HEK293T (cell line): ENCODE data around the gene IP6K2.
"Not testable (repeated sequence)": the region's sequence is repeated elsewhere in the genome, so short reads cannot be mapped to it uniquely, and the experiment has no call there.

Source experiments
- CTCF ChIA-PET: fragments of 350-600 bp; formaldehyde crosslinking; extraction: SDS; loops from one replicate; lab custom pipeline; 2021; ENCODE audit warnings: antibody characterized with exemption, inconsistent platforms; lab: Yijun Ruan, JAX
- POLR2A ChIA-PET: fragments of 350-600 bp; formaldehyde crosslinking; extraction: SDS; loops from one replicate; lab custom pipeline; 2020; ENCODE audit warnings: antibody characterized with exemption, inconsistent platforms; lab: Yijun Ruan, JAX
- DNase-seq: peaks from one replicate; pipeline ENCODE4 v3.0.0; 2012; ENCODE audit warnings: mixed read lengths; ENCODE audit errors: extremely low spot score
- ARNT ChIP-seq: fragments of 450-650 bp; IDR thresholded peaks from 2 replicates; pipeline ENCODE4 v1.6.1; 2017; ENCODE audit warnings: mild to moderate bottlenecking
- BHLHE40 ChIP-seq: fragments of 450-650 bp; IDR thresholded peaks from 2 replicates; pipeline ENCODE4 v1.6.1; 2016; ENCODE audit warnings: mild to moderate bottlenecking, moderate library complexity, borderline replicate concordance
- CTBP1 ChIP-seq: fragments of 450-650 bp; IDR thresholded peaks from 2 replicates; pipeline ENCODE4 v1.6.1; 2016; ENCODE audit warnings: borderline replicate concordance
- ELF4 ChIP-seq: fragments of 450-650 bp; IDR thresholded peaks from 2 replicates; pipeline ENCODE4 v1.6.1; 2017; ENCODE audit warnings: antibody characterized with exemption
- FOXA1 ChIP-seq: fragments of 450-650 bp; IDR thresholded peaks from 2 replicates; pipeline ENCODE4 v1.6.1; 2016; ENCODE audit warnings: mild to moderate bottlenecking
- FOXK2 ChIP-seq: fragments of 450-650 bp; IDR thresholded peaks from 2 replicates; pipeline ENCODE4 v1.6.1; 2016; ENCODE audit warnings: mild to moderate bottlenecking
- FOXM1 ChIP-seq: fragments of 450-650 bp; IDR thresholded peaks from 2 replicates; pipeline ENCODE4 v1.6.1; 2017; ENCODE audit warnings: mild to moderate bottlenecking, borderline replicate concordance
- HDGF ChIP-seq: fragments of 450-650 bp; IDR thresholded peaks from 2 replicates; pipeline ENCODE4 v1.6.1; 2017; ENCODE audit warnings: antibody characterized with exemption, borderline replicate concordance
- L3MBTL2 ChIP-seq: fragments of 450-650 bp; conservative IDR thresholded peaks from 2 replicates; pipeline ENCODE4 v1.6.1; 2016; ENCODE audit warnings: mild to moderate bottlenecking
- LEF1 ChIP-seq: fragments of 450-650 bp; IDR thresholded peaks from 2 replicates; pipeline ENCODE4 v1.6.1; 2017; ENCODE audit warnings: mild to moderate bottlenecking, borderline replicate concordance
- NFRKB ChIP-seq: fragments of 450-650 bp; IDR thresholded peaks from 2 replicates; pipeline ENCODE4 v1.6.1; 2016; ENCODE audit warnings: mild to moderate bottlenecking, moderate library complexity
- PKNOX1 ChIP-seq: fragments of 450-650 bp; IDR thresholded peaks from 2 replicates; pipeline ENCODE4 v1.6.1; 2016
- SP1 ChIP-seq: fragments of 450-650 bp; IDR thresholded peaks from 2 replicates; pipeline ENCODE4 v1.6.1; 2017
- SUZ12 ChIP-seq: fragments of 450-650 bp; IDR thresholded peaks from 2 replicates; pipeline ENCODE4 v1.6.1; 2016; ENCODE audit warnings: mild to moderate bottlenecking
- TARDBP ChIP-seq: fragments of 450-650 bp; IDR thresholded peaks from 2 replicates; pipeline ENCODE4 v1.6.1; 2016
- ZNF384 ChIP-seq: fragments of 450-650 bp; IDR thresholded peaks from 2 replicates; pipeline ENCODE4 v1.6.1; 2016

Gene IP6K2

GRCh38 chr3:48756640-48757039 is 39.6 kb upstream of the IP6K2 start:
- POLR2A ChIA-PET = interaction anchor here (1.1 kb wide), 1 partner anchor 28 kb away, joined by 3 read pairs; no protein-coding TSS in a partner anchor
- TF ChIP-seq SUZ12 = no peak
- no peak for TF ChIP-seq FOXA1
- no peak for TF ChIP-seq SP1
- TF ChIP-seq TARDBP = no peak
- no peak for TF ChIP-seq BHLHE40
- no peak for TF ChIP-seq HDGF
- no peak for TF ChIP-seq L3MBTL2
- no peak for TF ChIP-seq ZNF384
- TF ChIP-seq CTBP1 = no peak
- no peak for TF ChIP-seq NFRKB
- TF ChIP-seq FOXK2 = no peak
- no peak for TF ChIP-seq PKNOX1
- TF ChIP-seq FOXM1 = no peak
- TF ChIP-seq LEF1 = no peak
- no peak for TF ChIP-seq ARNT
- TF ChIP-seq ELF4 = no peak
- DNase-seq = no peak
- CTCF ChIA-PET = no interaction called here

- TF ChIP-seq LEF1 (no peak), CTBP1 (no peak), FOXK2 (no peak), ELF4 (no peak), ZNF384 (no peak), BHLHE40 (no peak), PKNOX1 (no peak), ARNT (no peak), TARDBP (no peak), FOXM1 (no peak), HDGF (no peak), L3MBTL2 (no peak), SUZ12 (no peak), NFRKB (no peak), FOXA1 (no peak), SP1 (no peak)
- no peak for DNase-seq
- ChIA-PET POLR2A (no interaction called here), CTCF (interaction anchor here (2.9 kb wide), 1 partner anchor 11 kb away, joined by 14 read pairs; no protein-coding TSS in a partner anchor)
These were observed 33.8 kb upstream of the IP6K2 start for GRCh38 chr3:48750856-48751255.

- no peak for DNase-seq
- CTCF ChIA-PET = interaction anchor here (0.6 to 1.4 kb wide), 2 partner anchors 9 to 11 kb away, joined by 3 to 8 read pairs; no protein-coding TSS in a partner anchor
- POLR2A ChIA-PET = interaction anchor here (1.5 kb wide), 1 partner anchor 9 kb away, joined by 5 read pairs; no protein-coding TSS in a partner anchor
- no peak for TF ChIP-seq FOXA1
- TF ChIP-seq FOXK2 = no peak
- no peak for TF ChIP-seq ELF4
- TF ChIP-seq PKNOX1 = no peak
- no peak for TF ChIP-seq SUZ12
- TF ChIP-seq BHLHE40 = no peak
- TF ChIP-seq L3MBTL2 = no peak
- TF ChIP-seq TARDBP = no peak
- no peak for TF ChIP-seq CTBP1
- TF ChIP-seq ZNF384 = no peak
These were observed 31.7 kb upstream of the IP6K2 start for GRCh38 chr3:48748754-48749153.

GRCh38 chr3:48747706-48748105 is 30.7 kb upstream of the IP6K2 start:
- DNase-seq = no peak
- TF ChIP-seq FOXM1 (no peak), BHLHE40 (no peak), ZNF384 (no peak), TARDBP (no peak), LEF1 (no peak), NFRKB (no peak), FOXA1 (no peak), SP1 (no peak)
- POLR2A ChIA-PET = no interaction called here
- CTCF ChIA-PET = interaction anchor here (1.4 kb wide), 1 partner anchor 8 kb away, joined by 8 read pairs; no protein-coding TSS in a partner anchor

- DNase-seq = no peak
- POLR2A ChIA-PET = no interaction called here
- TF ChIP-seq FOXM1 (no peak), CTBP1 (no peak), LEF1 (no peak), ELF4 (no peak), ZNF384 (no peak)
- CTCF ChIA-PET = no interaction called here
These were observed 30.1 kb upstream of the IP6K2 start for GRCh38 chr3:48747015-48747615.

- DNase-seq = no peak
- ChIA-PET CTCF (interaction anchor here (0.6 kb wide), 1 partner anchor 48 kb away, joined by 3 read pairs; no protein-coding TSS in a partner anchor), POLR2A (no interaction called here)
- TF ChIP-seq HDGF (no peak), NFRKB (no peak), L3MBTL2 (no peak), ZNF384 (no peak), FOXK2 (no peak), ARNT (no peak), FOXA1 (no peak), SUZ12 (no peak), SP1 (no peak), LEF1 (no peak), PKNOX1 (no peak), BHLHE40 (no peak), ELF4 (no peak), TARDBP (no peak), FOXM1 (no peak), CTBP1 (no peak)
These were observed 26.8 kb upstream of the IP6K2 start for GRCh38 chr3:48743773-48744172.

- POLR2A ChIA-PET, CTCF ChIA-PET: not testable (repeated sequence)
These were observed 24.2 kb upstream of the IP6K2 start for GRCh38 chr3:48741226-48741625.

More at GRCh38 chr3:48741226-48741625, 24.2 kb upstream of the IP6K2 start:
- DNase-seq = not testable (repeated sequence)
